A549 (cell line): ENCODE data around the gene SLC39A11.

ENCODE experiments used
- CEBPB ChIP-seq, 2 experiments: fragments of >200 bp in 1 of 2; sonication (Bioruptor Twin) in 1 of 2; formaldehyde crosslinking in 1 of 2; IDR thresholded peaks; 2 replicates each; pipeline ENCODE4 v1.6.1; 2012 to 2016
- CHD2 ChIP-seq: fragments of 150-350 bp; IDR thresholded peaks from 2 replicates; pipeline ENCODE4 v1.6.1; 2014; ENCODE audit warnings: low read length; ENCODE audit not compliant: partially characterized antibody
- ESRRA ChIP-seq: fragments of 150-350 bp; IDR thresholded peaks from 2 replicates; pipeline ENCODE4 v1.6.1; 2014; ENCODE audit warnings: mild to moderate bottlenecking, low read length, borderline replicate concordance
- FOXS1 ChIP-seq: fragments of 250-450 bp; sonication (Bioruptor Pico); IDR thresholded peaks from 2 replicates; pipeline ENCODE4 v1.5.0; 2020; ENCODE audit warnings: mild to moderate bottlenecking, moderate library complexity
- MYC ChIP-seq: IDR thresholded peaks from 2 replicates; pipeline ENCODE4 v1.6.1; 2012; ENCODE audit warnings: mild to moderate bottlenecking, inconsistent platforms, low read length, improper control_type of control experiment, borderline replicate concordance
- POLR2A ChIP-seq: IDR thresholded peaks from 2 replicates; pipeline ENCODE4 v1.6.1; 2012; ENCODE audit warnings: mild to moderate bottlenecking, low read length
- RAD21 ChIP-seq, 2 experiments: fragments of >200 bp in 1 of 2; sonication (Bioruptor Twin) in 1 of 2; formaldehyde crosslinking in 1 of 2; IDR thresholded peaks in 1 of 2; conservative IDR thresholded peaks in 1 of 2; 2 replicates in 1 of 2; 3 replicates in 1 of 2; pipeline ENCODE4 v1.6.1; 2012 to 2018; ENCODE audit warnings: inconsistent platforms in 1 of 2
- RCOR1 ChIP-seq: fragments of 150-350 bp; IDR thresholded peaks from 2 replicates; pipeline ENCODE4 v1.6.1; 2014; ENCODE audit warnings: antibody characterized with exemption, low read length, low read depth
- TF ChIP-seq, protein P1 (sequence below): fragments of >200 bp; sonication (Bioruptor Twin); formaldehyde crosslinking; IDR thresholded peaks from 3 replicates; pipeline ENCODE4 v1.5.1; 2016

DNA sequence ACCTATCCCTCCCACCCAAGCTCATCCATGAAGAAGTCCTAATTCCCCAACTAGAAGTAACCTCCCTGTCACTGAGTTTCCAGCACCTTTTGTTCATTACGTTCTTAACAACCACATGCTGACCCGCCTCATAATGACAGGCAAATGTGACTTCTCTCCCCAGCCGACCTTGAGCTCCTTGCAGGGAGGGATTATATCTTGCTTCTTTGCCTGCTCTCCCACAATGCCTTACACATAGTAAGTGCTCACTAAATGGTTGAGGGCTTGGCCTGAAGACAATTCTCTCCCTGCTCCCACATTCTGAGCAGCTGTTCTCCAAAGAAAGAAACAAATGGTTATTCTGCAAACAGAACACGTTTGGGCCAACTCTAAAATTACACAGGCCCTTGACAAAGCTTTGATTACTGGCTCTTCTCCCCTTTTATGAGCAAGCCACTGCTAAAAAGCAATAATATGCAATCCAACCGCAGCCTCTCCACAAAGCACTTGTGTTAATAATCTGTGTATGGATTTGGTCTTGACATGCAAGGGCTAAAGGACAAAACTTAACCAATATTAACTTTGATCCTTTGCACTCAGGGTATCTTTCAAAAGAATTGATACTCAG is 23.2 kb downstream of the SLC39A11 start:
- TF ChIP-seq, protein P1, sequence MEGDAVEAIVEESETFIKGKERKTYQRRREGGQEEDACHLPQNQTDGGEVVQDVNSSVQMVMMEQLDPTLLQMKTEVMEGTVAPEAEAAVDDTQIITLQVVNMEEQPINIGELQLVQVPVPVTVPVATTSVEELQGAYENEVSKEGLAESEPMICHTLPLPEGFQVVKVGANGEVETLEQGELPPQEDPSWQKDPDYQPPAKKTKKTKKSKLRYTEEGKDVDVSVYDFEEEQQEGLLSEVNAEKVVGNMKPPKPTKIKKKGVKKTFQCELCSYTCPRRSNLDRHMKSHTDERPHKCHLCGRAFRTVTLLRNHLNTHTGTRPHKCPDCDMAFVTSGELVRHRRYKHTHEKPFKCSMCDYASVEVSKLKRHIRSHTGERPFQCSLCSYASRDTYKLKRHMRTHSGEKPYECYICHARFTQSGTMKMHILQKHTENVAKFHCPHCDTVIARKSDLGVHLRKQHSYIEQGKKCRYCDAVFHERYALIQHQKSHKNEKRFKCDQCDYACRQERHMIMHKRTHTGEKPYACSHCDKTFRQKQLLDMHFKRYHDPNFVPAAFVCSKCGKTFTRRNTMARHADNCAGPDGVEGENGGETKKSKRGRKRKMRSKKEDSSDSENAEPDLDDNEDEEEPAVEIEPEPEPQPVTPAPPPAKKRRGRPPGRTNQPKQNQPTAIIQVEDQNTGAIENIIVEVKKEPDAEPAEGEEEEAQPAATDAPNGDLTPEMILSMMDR, result no peak
- TF ChIP-seq MYC (no peak), CEBPB (IDR thresholded peaks at IDR 0.05) (no peak), CHD2 (no peak), FOXS1 (no peak), ESRRA (no peak), RAD21 (conservative IDR thresholded peaks at IDR 0.05 in 1 of 2, IDR thresholded peaks at IDR 0.05 in 1 of 2) (no peak), POLR2A (no peak), RCOR1 (no peak)
